ENCODE results near the gene LRATD1.
"Not testable (repeated sequence)": the region's sequence is repeated elsewhere in the genome, so short reads cannot be mapped to it uniquely, and the experiment has no call there.

LRATD1 gene

GRCh38 chr2:14632133-14632936 lies at the start of gene LRATD1:
TSS of gene LRATD1 (plus strand) at chr2:14632717. CDS start at chr2:14633980, 1,263 bp downstream.
- DNase-seq (ENCODE audit: low read depth in 4 of 4, low spot score in 1 of 4): no peak

- DNase-seq (ENCODE audit: low read depth in 4 of 4, low spot score in 1 of 4): no peak
Observed at GRCh38 chr2:14583059-14583458, 49.5 kb upstream of the LRATD1 start.

- DNase-seq (ENCODE audit: low read depth in 4 of 4, low spot score in 1 of 4): no peak
Observed at GRCh38 chr2:14583802-14584201, 48.7 kb upstream of the LRATD1 start.

GRCh38 chr2:14587119-14587518 lies 45.4 kb upstream of the LRATD1 start:
- no peak for DNase-seq (ENCODE audit: low read depth in 4 of 4, low spot score in 1 of 4)

GRCh38 chr2:14601156-14601770 lies 31.3 kb upstream of the LRATD1 start:
- DNase-seq (ENCODE audit: low read depth in 4 of 4, low spot score in 1 of 4): no peak

- DNase-seq (ENCODE audit: low read depth in 4 of 4, low spot score in 1 of 4): no peak
Observed at GRCh38 chr2:14602309-14602708, 30.2 kb upstream of the LRATD1 start.

- DNase-seq (ENCODE audit: low read depth in 4 of 4, low spot score in 1 of 4): no peak
Observed at GRCh38 chr2:14603676-14604075, 28.8 kb upstream of the LRATD1 start.

GRCh38 chr2:14608245-14608644 lies 24.3 kb upstream of the LRATD1 start:
- DNase-seq (ENCODE audit: low read depth in 4 of 4, low spot score in 1 of 4): no peak

GRCh38 chr2:14614017-14614416 lies 18.5 kb upstream of the LRATD1 start:
- no peak for DNase-seq (ENCODE audit: low read depth in 4 of 4, low spot score in 1 of 4)

- no peak for DNase-seq (ENCODE audit: low read depth in 4 of 4, low spot score in 1 of 4)
Observed at GRCh38 chr2:14615121-14615520, 17.4 kb upstream of the LRATD1 start.

GRCh38 chr2:14615760-14616159 lies 16.8 kb upstream of the LRATD1 start:
- no peak for DNase-seq (ENCODE audit: low read depth in 4 of 4, low spot score in 1 of 4)

GRCh38 chr2:14616342-14616741 lies 16.2 kb upstream of the LRATD1 start:
- no peak for DNase-seq (ENCODE audit: low read depth in 4 of 4, low spot score in 1 of 4)

- no peak for DNase-seq (ENCODE audit: low read depth in 4 of 4, low spot score in 1 of 4)
Observed at GRCh38 chr2:14616950-14617349, 15.6 kb upstream of the LRATD1 start.

- no peak for DNase-seq (ENCODE audit: low read depth in 4 of 4, low spot score in 1 of 4)
Observed at GRCh38 chr2:14619441-14619840, 13.1 kb upstream of the LRATD1 start.

- no peak for DNase-seq (ENCODE audit: low read depth in 4 of 4, low spot score in 1 of 4)
Observed at GRCh38 chr2:14621114-14621513, 11.4 kb upstream of the LRATD1 start.

- DNase-seq (ENCODE audit: low read depth in 4 of 4, low spot score in 1 of 4): no peak
Observed at GRCh38 chr2:14621906-14622549, 10.5 kb upstream of the LRATD1 start.

- DNase-seq (ENCODE audit: low read depth in 4 of 4, low spot score in 1 of 4): not testable (repeated sequence)
Observed at GRCh38 chr2:14622550-14622939, 10.0 kb upstream of the LRATD1 start.

- no peak for DNase-seq (ENCODE audit: low read depth in 4 of 4, low spot score in 1 of 4)
Observed at GRCh38 chr2:14623237-14623636, 9.3 kb upstream of the LRATD1 start.

- no peak for DNase-seq (ENCODE audit: low read depth in 4 of 4, low spot score in 1 of 4)
Observed at GRCh38 chr2:14626873-14627272, 5.6 kb upstream of the LRATD1 start.

- no peak for DNase-seq (ENCODE audit: low read depth in 4 of 4, low spot score in 1 of 4)
Observed at GRCh38 chr2:14628901-14629300, 3.6 kb upstream of the LRATD1 start.

GRCh38 chr2:14631406-14632040 lies 994 bp upstream of the LRATD1 start:
- no peak for DNase-seq (ENCODE audit: low read depth in 4 of 4, low spot score in 1 of 4)

GRCh38 chr2:14633061-14633460 lies 544 bp downstream of the LRATD1 start:
- no peak for DNase-seq (ENCODE audit: low read depth in 4 of 4, low spot score in 1 of 4)

All from stimulated activated CD4-positive, alpha-beta T cell treated with anti-CD3 and anti-CD28 coated beads, Interleukin-1b, Interleukin-23, amount 100 ng/mL, for 24 hours (primary cell).